AG09319 (cell line): ENCODE measurements around the gene CACNA2D1.

ENCODE experiments used
- DNase-seq: peaks from one replicate; pipeline ENCODE4 v3.0.0-alpha.2; 2010; ENCODE audit warnings: low read depth; ENCODE audit errors: extremely low read depth
- TF ChIP-seq, protein P1 (sequence below): IDR thresholded peaks from 2 replicates; pipeline ENCODE4 v1.5.1; 2011; ENCODE audit warnings: low read depth, mild to moderate bottlenecking, inconsistent platforms, low read length, moderate library complexity

The CACNA2D1 gene

DNA sequence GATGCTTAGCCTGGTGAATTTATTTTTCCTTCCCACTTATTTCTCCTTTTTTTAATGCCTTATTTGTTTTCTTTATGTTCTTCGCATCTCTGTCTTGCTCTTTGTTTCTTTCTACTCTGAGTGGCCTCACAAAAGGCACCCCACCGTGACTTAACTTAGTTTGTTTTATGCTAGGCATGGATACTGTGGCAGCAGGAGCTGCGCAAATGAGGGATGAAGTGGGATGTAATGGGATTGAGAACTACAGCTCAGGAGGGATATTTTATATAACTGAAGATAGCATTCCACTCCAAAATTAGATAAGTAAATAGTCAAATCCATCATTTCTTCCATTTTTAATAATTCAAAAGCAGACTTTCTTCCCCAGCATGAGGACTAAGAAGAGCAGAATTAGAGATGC, 1.7 kb upstream of the CACNA2D1 start:
- no peak for DNase-seq

DNA sequence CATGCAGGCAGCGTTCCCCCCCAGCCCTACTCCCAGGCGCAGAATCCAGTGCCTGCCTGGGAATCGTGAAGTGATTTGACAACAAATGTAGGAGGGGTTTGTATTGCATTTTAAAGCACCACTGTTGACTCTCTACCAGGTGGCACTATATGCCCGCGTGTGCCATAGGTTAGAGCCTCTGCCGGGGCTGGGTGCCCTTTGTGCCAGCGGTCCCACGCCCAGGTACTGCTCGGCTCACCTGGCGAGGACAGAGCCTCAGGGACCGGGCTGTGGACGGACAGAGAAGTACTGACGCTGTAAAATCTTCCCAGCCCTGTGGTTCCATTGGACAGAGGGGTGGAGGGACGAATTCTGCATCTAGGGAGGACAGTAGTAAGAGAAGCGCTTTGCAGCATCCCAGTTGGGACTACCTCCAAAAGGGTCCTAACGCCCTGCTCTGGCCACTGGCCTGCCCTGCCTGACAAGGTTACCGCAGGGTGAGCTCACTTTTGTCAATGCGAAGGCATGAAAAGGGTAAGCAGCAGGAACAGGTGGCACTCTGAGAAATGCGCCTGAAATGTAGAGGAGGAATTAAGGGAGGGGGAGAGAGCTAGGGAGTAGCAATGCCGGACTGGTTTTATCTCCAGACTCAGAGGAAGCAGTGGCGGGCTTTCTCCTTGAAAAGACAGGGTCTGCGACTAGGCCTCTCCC, 788 bp upstream of the CACNA2D1 start:
- TF ChIP-seq, protein P1, sequence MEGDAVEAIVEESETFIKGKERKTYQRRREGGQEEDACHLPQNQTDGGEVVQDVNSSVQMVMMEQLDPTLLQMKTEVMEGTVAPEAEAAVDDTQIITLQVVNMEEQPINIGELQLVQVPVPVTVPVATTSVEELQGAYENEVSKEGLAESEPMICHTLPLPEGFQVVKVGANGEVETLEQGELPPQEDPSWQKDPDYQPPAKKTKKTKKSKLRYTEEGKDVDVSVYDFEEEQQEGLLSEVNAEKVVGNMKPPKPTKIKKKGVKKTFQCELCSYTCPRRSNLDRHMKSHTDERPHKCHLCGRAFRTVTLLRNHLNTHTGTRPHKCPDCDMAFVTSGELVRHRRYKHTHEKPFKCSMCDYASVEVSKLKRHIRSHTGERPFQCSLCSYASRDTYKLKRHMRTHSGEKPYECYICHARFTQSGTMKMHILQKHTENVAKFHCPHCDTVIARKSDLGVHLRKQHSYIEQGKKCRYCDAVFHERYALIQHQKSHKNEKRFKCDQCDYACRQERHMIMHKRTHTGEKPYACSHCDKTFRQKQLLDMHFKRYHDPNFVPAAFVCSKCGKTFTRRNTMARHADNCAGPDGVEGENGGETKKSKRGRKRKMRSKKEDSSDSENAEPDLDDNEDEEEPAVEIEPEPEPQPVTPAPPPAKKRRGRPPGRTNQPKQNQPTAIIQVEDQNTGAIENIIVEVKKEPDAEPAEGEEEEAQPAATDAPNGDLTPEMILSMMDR, result no peak
- no peak for DNase-seq

More for the DNA sequence above, 1.7 kb upstream of the CACNA2D1 start:
- TF ChIP-seq, protein P1, result no peak

DNA sequence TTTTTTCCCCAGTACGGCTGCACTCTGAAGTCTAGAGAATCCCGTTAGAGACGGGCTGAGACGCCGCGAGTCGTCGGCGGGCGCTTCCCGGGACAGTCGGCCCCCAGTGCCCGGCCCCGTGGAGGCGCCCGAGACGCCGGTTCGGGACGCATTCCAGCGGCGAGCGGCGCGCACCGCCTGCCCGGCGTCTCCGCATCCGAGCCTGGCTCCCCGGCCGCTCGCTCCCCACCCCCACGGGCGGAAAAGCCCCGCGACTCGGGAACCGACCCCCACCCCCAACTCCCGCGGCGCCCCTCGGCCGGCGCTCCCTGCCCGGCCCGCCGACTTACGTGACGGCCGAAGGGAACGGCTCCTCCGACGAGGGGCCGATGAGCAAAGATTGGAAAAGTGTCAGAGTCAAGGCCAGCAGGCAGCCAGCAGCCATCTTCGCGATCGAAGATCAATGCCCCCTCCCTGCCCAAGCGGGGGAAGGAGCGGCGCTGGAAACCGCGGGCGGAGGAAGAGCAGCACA, 486 bp downstream of the CACNA2D1 start:
- TF ChIP-seq, protein P1, result no peak
- no peak for DNase-seq

DNA sequence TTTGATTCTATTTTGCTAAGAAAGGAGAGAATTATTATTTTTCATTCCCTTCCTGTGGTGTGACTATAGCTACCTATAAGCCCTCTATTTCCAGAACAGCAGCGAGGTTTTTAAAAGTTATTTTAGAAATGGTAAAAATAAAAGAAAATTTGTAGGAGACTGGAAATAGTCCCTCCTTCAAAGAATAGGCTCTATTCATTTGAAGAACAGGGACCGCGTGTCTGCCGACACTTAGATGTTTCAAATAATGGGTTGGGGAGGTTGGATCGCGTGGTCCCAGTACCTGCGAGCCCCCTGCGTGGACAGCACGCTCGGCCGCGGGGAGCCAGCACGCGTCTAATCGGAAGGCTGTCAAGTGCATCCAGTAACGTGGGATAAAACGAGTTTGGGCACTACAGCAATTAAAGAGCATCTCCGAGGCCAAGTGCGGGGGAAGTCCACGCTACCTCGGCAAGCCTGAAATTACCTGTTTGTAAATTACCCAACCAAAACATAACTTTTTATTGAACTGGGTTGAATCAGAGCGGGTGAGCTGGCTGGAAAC, 1.0 kb downstream of the CACNA2D1 start:
- no peak for DNase-seq
- TF ChIP-seq, protein P1, result no peak

DNA sequence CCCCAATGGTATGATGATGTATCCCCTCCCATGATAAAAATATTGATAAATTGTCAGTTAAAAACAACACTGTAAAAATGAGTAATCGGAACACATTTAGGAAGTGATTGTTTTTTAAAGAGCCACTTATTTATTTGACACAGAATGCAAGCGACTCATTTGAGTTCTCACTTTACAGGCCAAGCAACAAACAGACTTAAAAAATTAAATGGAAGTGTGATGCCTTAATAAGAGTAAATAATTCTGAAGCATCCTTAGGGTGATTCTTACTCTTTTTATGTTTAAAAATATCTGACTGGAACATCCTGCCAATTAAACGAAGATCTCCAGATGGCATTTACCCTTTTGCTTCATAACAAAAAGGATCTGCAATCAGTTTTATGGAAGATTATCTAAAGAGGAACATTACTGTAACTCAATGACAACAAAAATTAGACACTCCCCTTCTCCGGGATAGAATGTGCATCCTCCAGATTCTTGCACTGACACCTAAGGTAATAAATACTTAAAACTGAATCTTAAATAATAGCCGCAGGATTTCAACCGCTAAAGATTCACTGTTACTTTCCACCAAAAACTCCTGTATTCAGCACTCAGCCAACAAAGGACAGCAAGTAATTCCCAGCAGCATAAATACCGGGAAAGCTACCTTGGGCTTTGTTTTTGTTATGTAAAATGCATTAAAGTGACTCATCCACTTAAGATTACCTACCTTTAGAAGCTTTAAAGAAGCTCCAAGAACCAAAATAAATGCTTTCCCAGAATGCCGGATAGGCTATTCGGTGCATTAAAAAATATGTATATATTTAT, 1.7 kb downstream of the CACNA2D1 start:
- no peak for DNase-seq
- TF ChIP-seq, protein P1, result no peak

DNA sequence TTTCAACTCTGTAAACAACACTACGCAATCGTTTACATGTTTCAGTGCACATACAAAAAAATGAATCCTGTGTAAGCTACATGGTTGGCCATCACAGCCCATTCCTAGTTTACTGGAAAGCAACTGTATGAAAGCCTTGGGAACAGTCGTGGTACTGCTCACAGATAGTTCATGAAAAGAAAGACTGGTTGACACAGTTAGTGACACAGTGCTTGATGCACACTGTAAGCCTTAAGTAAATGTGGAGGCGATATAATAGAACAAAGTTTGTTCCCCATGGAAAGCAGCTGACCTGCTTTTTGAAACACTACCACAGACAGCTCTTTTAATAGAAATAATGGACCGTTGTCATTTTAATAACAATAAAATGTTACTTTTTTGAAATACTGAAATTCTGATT, 5.1 kb downstream of the CACNA2D1 start:
- DNase-seq, result no peak
- TF ChIP-seq, protein P1, result no peak

DNA sequence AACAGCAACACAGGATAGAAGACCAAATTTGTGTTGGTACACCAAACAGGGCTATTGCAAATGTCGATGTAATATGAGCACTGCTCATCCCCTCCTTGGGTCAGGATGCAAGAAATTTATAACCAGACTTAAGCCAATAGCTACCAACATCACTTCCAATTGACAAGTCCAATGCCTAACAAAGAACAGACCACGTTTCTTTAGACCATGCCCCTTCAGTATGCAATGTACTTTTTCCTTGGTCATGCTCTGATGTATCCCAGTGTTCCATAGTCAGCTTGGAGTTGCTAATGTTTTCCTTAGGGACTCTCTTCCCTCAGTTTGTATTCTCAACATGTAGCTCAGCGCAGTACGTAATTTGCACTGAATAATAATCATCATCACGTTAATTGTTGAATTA, 7.8 kb downstream of the CACNA2D1 start:
- TF ChIP-seq, protein P1, result no peak
- no peak for DNase-seq
